NB4 (cell line): ENCODE results near the gene RPAP3.
"Not testable (repeated sequence)": the region's sequence is repeated elsewhere in the genome, so short reads cannot be mapped to it uniquely, and the experiment has no call there.

Source experiments
- DNase-seq: peaks from one replicate; pipeline ENCODE4 v3.0.0; 2010; ENCODE audit warnings: low read depth
- H3K4me3 ChIP-seq: one replicate; pipeline ENCODE4 v1.5.1; 2011; ENCODE audit warnings: mild to moderate bottlenecking, low read depth, low read length, moderate library complexity
- MAX ChIP-seq: IDR thresholded peaks from 2 replicates; pipeline ENCODE4 v1.6.1; 2011; ENCODE audit warnings: low read depth, low read length
- MYC ChIP-seq: IDR thresholded peaks from 2 replicates; pipeline ENCODE4 v1.6.1; 2011; ENCODE audit warnings: low read depth, low read length
- POLR2A ChIP-seq: IDR thresholded peaks from 2 replicates; pipeline ENCODE4 v1.6.1; 2011; ENCODE audit warnings: mild to moderate bottlenecking; ENCODE audit not compliant: insufficient read length; ENCODE audit errors: extremely low read depth
- TF ChIP-seq, protein P1 (sequence below): IDR thresholded peaks from one replicate; pipeline ENCODE4 v1.5.1; 2012; ENCODE audit warnings: low read depth, low read length

The RPAP3 gene

GRCh38 chr12:47672068-47672467 lies 33.8 kb downstream of the RPAP3 start:
- no peak for TF ChIP-seq MAX
- TF ChIP-seq, protein P1, sequence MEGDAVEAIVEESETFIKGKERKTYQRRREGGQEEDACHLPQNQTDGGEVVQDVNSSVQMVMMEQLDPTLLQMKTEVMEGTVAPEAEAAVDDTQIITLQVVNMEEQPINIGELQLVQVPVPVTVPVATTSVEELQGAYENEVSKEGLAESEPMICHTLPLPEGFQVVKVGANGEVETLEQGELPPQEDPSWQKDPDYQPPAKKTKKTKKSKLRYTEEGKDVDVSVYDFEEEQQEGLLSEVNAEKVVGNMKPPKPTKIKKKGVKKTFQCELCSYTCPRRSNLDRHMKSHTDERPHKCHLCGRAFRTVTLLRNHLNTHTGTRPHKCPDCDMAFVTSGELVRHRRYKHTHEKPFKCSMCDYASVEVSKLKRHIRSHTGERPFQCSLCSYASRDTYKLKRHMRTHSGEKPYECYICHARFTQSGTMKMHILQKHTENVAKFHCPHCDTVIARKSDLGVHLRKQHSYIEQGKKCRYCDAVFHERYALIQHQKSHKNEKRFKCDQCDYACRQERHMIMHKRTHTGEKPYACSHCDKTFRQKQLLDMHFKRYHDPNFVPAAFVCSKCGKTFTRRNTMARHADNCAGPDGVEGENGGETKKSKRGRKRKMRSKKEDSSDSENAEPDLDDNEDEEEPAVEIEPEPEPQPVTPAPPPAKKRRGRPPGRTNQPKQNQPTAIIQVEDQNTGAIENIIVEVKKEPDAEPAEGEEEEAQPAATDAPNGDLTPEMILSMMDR = no peak
- no peak for TF ChIP-seq POLR2A
- no peak for TF ChIP-seq MYC
- no peak for DNase-seq
- no peak overlapping the region for H3K4me3 ChIP-seq

DNA sequence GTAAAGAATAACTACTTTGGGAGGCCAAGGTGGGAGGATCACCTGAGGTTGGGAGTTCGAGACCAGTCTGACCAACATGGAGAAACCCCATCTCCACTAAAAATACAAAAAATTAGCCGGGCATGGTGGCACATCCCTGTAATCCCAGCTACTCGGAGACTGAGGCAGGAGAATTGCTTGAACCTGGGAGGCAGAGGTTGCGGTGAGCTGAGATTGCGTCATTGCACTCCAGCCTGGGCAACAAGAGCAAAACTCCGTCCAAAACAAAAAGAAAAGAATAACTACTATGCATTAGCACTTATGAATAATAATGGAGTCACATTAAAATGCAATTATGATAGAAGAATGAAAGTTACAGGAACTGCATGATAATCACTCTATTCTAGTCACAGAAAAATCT lies 37.9 kb downstream of the RPAP3 start:
- not testable (repeated sequence) for H3K4me3 ChIP-seq, DNase-seq

DNA sequence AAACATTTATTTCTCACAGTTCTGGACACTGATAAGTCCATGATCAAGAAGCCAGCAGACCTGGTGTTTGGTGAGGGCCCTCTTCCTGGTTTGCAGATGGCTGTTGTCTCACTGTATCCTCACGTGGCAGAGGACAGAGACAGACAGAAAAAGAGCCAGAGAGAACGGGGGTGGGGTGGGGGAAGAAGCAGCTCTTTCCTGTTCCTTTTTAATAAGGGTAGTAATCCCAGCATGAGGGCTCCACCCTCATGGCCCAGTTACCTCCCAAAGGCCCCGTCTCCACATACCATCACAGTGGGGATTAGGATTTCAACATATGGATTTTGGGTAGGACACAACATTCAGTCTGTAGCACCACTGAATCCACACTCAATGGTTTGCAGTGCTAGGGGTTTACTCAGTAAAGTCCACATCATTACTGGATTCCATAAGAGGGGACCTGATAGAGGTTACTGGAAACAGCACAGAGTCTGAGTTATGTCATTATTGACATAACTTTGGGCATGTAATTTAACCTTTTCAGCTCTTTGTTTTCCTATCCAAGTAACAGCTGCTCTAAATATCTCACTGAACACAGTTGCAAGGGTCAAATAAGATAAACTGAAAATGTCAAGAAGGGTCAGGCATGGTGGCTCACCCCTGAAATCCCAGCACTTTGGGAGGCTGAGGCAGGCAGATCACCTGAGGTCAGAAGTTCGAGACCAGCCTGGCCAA lies 53.2 kb downstream of the RPAP3 start:
- H3K4me3 ChIP-seq = no peak overlapping the region
- peak; percentile 41 for DNase-seq
- TF ChIP-seq, protein P1 = no peak
- TF ChIP-seq MAX (peak; percentile 72), MYC (peak; percentile 73)

- H3K4me3 ChIP-seq = no peak overlapping the region
- peak; percentile 74 for DNase-seq
- TF ChIP-seq MAX = peak; percentile 72
- TF ChIP-seq, protein P1 = peak; percentile 62
- TF ChIP-seq POLR2A = no peak
- peak; percentile 22; the same call in 1 of the 2 replicates for TF ChIP-seq MYC
Observed at GRCh38 chr12:47651368-47652254, 54.2 kb downstream of the RPAP3 start.

GRCh38 chr12:47650469-47650868 lies 55.4 kb downstream of the RPAP3 start:
- TF ChIP-seq MAX (no peak), POLR2A (no peak), MYC (no peak)
- TF ChIP-seq, protein P1 = no peak
- H3K4me3 ChIP-seq = no peak overlapping the region
- no peak for DNase-seq

DNA sequence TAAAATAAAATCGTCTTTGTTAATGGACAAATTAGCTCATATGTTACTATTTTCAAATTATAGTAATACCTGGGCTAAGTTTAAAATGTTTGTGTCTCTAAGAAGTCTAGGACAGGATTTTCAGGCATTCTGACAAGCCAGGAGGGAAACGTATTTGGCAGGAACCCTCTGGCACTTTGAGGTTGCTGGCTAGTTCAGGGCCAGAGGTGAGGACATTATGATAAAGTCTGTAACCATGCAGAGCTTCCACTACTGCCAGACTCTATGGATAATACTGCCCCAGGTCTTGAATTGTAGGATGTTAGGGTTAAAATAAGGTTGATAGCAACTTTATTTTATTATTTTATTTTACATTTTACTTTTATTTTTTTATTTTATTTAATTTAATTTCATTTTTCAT lies 56.4 kb downstream of the RPAP3 start:
- no peak overlapping the region for H3K4me3 ChIP-seq
- no peak for TF ChIP-seq MAX
- TF ChIP-seq POLR2A = no peak
- TF ChIP-seq, protein P1 = no peak
- no peak for TF ChIP-seq MYC
- no peak for DNase-seq
